Effector CD8-positive, alpha-beta T cell (primary cell): ENCODE measurements around the gene COQ7.

Source experiments
- DNase-seq: peaks from one replicate; lab custom pipeline; 2025; lab: John Stamatoyannopoulos, UW

The COQ7 gene

GRCh38 chr16:19113577-19114358 lies 46.4 kb downstream of the COQ7 start, which contains the start of gene ITPRIPL2:
TSS of gene ITPRIPL2 (plus strand) at chr16:19113964. CDS start at chr16:19114462, 498 bp downstream.
- no peak for DNase-seq

DNA sequence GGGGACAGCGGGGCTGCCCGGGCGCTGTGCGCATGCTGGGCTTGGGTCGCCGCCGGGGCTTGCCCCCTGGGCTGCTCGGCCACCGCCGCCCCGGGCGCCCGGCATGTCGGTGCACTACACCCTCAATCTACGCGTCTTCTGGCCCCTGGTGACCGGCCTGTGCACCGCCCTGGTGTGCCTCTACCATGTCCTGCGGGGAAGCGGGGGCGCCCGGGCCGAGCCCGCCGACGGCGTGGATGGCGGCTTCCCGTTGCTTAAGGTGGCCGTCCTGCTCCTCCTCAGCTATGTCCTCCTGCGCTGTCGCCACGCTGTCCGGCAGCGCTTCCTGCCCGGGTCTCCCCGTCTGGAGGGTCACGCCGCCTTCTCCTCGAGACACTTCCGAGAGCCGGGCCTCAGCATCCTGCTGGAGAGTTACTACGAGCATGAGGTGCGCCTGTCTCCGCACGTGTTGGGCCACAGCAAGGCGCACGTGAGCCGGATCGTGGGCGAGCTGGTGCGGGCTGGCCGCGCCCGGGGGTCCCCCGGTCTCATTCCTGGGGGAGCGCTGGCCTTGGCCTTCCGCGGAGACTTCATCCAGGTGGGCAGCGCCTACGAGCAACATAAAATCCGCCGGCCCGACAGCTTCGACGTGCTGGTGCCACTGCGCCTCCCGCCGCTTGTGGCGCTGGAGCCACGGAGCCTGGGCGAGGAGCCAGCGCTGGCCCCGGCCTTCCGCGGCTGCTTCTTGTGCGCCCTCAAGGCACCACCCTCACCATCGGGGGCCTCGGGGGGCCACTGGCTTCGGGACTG lies 47.1 kb downstream of the COQ7 start:
- no peak for DNase-seq

- DNase-seq: no peak
These were observed 48.0 kb downstream of the COQ7 start for GRCh38 chr16:19115148-19116021.

DNA sequence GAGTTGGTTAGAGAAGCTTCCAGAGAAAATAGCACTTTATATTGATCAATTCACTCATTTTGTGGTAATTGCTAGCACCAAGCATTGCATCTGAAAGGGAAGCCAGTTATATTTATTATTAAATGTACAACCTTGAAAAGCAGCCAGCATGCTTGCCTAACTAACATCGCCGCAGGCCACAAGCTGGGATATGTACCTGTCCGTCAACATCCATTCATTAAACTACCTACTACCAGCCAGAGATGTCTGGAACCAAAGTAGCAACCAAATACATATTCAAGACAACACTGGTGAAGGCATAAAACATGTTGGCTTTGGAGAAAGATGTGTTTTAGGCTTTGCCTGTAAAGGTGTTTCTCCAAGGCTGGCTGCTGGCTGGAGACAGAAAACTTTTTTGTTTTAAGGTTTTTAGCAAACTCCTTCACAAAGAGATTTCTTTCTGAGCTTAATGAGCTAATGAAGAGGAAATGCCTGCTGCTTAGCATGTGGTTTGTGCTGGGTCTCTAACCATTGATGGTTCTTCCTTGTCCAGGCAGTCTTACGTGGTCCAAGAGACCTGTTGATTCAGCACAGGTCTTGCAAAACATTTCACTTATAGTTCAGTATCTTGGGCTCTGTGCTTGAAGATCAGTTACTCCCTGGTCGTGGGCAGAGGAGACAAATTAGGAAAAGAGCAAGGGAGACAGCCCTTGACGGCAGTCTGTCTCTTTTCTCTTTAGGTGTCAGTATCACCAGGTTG lies 49.5 kb downstream of the COQ7 start:
- no peak for DNase-seq

- DNase-seq: no peak
These were observed 51.6 kb downstream of the COQ7 start for GRCh38 chr16:19118938-19119431.

DNA sequence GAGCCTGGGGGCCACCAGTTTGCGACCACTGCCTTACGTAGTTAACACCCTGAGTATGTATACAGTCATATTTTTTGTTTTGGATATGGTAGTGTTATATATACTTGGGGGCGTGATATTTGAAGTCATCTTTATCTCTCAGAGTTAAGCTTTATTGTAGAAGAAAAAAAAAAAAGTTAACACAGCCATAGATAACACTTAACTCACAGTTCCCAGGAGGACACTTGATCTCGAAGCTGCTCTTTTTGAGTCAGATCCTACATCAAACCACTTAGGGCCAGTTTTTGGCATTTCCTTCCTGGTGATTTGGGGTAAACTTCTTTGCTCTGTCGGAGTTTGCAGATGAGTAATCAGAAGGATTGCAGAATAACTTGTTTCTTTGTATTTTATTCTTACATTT lies 52.1 kb downstream of the COQ7 start:
- no peak for DNase-seq

DNA sequence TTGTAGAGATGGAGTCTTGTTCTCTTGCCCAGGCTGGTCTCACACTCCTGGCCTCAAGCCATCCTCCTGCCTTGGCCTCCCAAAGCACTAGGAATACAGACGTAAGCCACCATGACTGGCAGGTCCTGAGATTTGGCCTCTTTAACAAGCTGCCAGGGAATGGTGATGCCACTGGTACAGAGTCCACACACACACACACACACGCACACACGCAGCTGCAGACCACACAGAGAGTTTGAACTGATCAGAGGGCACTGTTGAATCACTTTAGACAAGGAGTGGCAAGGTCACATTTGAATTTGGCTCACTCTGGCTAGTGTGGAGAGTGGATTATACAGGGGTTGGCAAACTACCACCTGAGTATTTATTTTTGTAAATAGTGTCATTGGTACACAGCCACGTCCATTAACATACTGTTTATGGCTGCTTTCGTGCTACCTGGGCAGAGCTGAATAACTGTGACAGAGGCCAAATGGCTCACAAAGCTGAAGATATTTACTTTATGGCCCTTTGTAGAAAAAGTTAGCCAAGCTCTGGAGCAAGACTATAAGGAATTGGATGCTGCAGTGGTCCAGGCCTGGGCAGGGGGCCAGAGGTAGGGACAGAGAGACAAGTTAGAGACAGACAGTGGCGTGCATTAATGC lies 56.2 kb downstream of the COQ7 start:
- no peak for DNase-seq

- DNase-seq: no peak
These were observed 58.9 kb downstream of the COQ7 start for GRCh38 chr16:19126300-19126699.

DNA sequence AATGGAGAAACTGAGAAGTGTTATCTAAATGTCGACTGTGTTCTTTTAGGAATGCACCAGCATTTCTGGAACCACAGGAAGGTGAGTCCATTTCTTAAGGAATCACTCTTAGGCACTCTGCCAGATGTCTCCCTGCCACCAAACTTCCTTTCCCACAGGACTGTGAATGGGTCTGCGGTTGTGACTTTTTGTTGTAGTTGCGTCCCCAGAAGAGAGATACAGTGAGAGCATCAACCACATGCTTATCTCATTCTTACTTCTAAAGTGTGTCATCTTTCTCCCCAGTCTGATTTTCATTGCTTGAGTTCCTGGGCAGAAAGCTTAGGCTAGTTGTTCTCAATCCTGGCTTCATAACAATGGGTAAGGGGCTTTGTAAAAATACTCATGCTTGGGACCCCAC lies 59.8 kb downstream of the COQ7 start:
- no peak for DNase-seq

- no peak for DNase-seq
These were observed 60.3 kb downstream of the COQ7 start for GRCh38 chr16:19127674-19128131.

DNA sequence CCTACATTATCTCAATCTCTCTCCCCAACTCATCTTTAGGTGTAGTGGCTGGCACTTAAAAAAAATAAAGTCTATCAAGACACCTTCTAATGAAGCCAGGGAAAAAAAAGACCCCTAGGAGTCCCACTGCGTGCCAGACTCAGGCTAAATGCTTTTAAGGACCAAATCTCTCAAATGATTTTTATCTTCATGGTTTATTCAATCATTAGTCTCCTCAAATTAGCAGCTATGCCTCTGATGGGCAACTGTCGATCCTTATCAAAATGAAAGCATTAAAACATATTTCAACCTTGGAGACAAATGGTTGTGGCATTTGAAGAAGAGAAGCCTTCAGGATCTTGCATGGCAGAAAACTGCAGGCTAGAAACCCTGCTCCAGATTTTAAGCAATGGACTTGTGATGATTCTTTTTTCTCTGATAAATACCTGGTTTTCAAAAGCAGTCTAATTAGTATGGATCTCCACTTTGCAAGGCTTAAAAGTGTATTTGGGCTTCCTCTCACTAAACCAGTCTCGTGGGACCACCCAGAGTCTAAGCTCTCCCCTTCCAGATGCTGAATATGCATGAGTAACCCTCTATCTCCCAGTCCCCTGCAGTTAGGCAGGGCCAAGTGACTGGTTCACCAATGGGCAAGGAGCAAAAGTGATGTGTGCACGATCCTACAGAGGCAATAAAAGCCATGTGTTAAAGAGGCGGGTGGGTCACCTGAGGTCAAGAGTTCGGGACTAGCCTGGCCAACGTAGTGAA lies 61.2 kb downstream of the COQ7 start:
- no peak for DNase-seq
